HG02642 (cell line): ENCODE results near the gene TPPP.
"Not testable (repeated sequence)": the region's sequence is repeated elsewhere in the genome, so short reads cannot be mapped to it uniquely, and the experiment has no call there.

ENCODE experiments used
- ATAC-seq: cut with Tn5 transposase; IDR thresholded peaks from one replicate; pipeline ENCODE4 v1.9.1; 2021; ENCODE audit warnings: mild to moderate bottlenecking; ENCODE audit not compliant: unreplicated experiment, poor library complexity

The TPPP gene

GRCh38 chr5:695475-695874 lies 2.3 kb upstream of the TPPP start:
- ATAC-seq = not testable (repeated sequence)

DNA sequence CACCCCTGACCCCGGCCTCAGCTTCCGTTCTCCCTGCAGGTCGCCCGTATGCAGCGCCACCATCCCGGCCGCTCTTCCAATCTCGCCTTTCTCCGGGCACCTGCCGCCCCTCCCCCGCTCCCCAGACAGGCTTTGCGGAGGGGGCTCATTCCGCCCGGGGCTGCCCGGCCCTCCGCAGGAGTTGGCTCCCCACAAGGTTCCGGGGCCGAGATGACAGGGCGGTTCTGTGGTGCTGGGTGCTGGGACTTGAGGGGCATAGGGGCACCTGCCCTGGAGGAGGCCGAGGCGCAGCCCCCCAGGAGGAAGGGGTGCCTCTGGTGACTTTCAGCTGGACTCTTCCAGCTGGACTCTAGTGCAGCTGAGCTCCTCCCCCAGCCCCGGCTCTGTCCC lies 885 bp upstream of the TPPP start:
- ATAC-seq = peak; percentile 9

DNA sequence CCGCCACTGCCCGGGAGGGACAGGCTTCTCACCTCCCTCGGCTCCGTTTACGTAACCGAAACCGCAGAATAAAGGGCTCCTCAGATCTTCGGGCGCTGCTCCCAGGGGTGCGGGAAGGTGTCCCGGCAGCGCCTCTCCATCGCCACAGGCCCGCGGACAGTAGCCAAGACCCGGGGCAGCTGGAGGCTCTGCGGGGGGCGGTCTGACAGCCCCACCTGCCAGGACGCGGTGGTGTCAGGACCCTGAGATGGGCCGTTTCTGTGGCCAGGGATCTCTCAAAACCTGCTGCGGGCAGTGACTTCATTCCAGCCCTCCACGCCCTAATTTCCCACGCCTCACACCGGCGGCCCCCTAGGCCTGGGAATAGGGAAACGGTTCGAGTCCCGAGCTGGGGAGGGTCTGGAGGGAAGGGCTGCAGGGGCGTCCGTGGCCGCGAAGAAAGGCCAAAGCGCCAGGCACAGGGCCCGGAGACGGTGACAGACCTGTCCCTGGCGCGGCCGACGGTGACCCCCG lies 567 bp downstream of the TPPP start:
- ATAC-seq = peak; percentile 11

DNA sequence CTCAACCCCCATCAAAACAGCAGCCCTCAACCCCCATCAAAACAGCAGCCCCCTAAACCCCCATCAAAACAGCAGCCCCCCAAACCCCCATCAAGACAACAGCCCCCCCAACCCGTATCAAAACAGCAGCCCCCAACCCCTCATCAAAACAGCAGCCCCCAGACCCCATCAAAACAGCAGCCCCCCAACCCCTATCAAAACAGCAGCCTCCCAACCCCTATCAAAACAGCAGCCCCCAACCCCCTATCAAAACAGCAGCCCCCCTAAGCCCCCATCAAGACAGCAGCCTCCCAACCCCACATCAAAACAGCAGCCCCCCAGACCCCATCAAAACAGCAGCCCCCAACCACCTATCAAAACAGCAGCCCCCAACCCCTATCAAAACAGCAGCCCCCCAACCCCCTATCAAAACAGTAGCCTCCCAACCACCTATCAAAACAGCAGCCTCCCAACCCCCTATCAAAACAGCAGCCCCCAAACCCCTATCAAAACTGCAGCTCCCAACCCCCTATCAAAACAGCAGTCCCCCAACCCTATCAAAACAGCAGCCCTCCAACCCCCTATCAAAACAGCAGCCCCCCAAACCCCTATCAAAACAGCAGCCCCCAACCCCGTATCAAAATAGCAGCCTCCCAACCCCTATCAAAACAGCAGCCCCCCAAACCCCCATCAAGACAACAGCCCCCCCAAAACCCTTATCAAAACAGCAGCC lies 1.2 kb downstream of the TPPP start:
- no peak for ATAC-seq

GRCh38 chr5:691049-691448 lies 2.1 kb downstream of the TPPP start:
- not testable (repeated sequence) for ATAC-seq

DNA sequence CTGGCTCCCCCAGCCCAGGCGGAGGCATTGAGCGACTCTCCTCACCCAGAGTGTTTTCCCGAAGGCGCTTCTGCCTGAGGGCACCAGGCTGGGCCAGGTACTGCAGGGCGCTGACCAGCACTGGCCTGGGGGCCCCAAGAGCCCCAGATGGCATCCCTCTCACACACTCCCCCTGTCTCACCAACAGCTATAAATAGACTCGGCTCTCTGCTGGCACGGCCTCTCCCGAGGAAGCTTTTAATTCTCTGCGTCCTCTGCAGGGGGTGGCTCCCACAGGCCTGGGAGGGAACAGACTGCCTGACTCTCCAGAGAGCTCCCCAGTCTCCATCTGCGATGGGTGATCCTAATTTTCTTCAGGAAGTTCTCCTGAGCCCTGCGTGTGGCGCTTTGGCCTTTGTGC lies 2.9 kb downstream of the TPPP start:
- not testable (repeated sequence) for ATAC-seq

- not testable (repeated sequence) for ATAC-seq
Observed at GRCh38 chr5:688348-689010, 4.7 kb downstream of the TPPP start.

DNA sequence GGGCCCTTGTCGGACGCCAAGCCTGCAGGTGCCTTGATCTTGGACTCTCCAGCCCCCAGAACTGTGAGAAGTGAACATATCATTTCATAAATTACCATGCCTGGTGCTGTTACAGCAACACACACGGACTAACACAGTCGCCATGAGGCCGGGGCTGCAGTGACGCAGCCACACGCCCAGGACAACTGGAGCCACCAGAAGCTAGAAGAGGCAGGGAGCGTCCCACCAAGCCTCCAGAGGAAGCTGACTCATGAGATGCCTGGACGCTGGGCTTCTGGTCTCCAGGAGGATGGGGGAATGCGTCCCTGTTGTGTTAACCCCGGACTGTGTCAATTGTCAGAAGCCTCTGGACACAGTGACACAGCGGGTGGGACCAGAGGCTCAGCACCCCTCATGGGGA lies 6.2 kb downstream of the TPPP start:
- not testable (repeated sequence) for ATAC-seq

DNA sequence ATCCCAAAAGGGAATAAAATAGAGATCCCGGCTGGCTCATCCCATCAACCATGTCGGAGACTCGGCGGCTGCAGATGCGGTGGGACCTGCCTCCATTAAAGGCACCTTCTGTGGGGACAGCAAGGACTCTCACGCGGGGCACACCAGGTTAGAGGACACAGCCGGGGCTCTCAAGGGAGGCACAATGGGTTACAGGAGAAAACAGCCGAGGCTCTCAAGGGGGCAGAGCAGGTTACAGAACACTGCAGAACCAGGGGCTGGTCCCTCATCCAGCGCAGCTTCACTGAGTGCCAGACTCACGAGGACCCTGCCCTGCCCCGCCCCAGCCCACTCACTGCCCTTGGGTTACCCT lies 7.0 kb downstream of the TPPP start:
- ATAC-seq = not testable (repeated sequence)

GRCh38 chr5:685262-686171 lies 7.6 kb downstream of the TPPP start:
- no peak for ATAC-seq

GRCh38 chr5:684751-685216 lies 8.4 kb downstream of the TPPP start:
- no peak for ATAC-seq

DNA sequence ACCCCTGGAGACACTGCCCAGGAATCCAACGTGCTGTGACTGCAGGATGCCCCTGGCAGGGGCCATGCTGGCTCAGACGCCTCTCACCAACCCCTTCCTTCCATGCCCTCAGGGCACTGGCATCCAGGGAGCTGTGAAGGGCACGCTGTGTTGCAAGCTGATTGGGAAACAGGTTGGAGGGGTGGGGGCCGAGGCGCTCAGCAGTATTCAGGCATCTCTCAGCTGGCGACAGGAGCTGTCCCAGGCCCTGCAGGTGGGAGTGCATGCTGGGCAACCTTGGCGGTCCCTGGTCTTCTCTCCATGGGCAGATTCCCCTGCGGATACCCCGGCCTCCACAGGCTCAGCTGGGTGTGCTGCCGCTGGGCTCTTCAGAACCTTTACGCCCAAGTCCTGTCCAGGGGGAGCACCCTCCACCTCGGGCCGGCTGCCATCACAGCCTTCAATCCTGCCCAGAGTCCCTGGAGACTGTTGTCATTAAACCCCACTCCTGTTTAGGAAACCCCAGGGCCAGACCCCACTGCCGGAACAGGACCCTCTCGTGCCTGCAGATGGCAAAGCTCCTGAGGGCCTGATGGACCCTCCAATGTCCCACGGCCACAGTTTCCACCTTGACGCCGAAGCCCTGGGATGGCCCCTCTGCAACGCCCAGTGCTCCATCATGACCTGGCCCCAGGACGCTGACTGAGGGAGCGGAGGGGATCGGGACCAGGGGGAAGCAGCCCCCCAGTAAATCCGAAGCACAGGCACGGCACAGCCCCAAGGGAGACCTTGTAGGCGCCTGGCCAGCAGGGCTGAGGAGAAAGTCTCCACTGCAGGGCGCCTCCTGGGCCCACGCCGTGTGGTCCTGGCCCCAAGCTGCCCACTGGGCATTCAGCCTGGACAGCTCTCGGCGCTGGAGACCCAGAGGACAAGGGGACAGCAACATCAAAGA lies 9.3 kb downstream of the TPPP start:
- no peak for ATAC-seq

GRCh38 chr5:682651-683358 lies 10.3 kb downstream of the TPPP start:
- ATAC-seq = not testable (repeated sequence)

- ATAC-seq = not testable (repeated sequence)
Observed at GRCh38 chr5:682216-682615, 10.9 kb downstream of the TPPP start.

- not testable (repeated sequence) for ATAC-seq
Observed at GRCh38 chr5:681317-682191, 11.6 kb downstream of the TPPP start.

DNA sequence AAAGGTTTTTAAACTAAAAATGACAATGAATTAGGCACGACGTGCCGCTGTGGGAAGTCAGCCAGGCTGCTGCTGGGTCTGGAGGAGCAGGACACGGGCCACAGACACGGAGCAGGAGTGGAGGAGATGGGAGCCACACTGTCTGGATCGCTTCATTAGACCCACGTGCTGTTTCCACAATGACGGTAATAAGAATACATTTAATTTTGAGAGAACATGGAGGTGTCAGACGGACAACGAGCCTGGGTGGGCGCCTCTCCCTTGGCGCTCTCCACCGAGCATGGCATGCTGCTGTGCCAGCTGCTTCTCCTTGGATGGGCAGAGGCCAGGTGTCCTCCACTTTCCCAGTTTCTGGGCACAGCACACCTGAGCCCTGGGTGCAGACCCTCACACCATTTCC lies 12.3 kb downstream of the TPPP start:
- not testable (repeated sequence) for ATAC-seq

GRCh38 chr5:680118-680795 lies 12.9 kb downstream of the TPPP start:
- not testable (repeated sequence) for ATAC-seq
